Stimulated activated CD8-positive, alpha-beta memory T cell treated with anti-CD3 and anti-CD28 coated beads, Interleukin-12 subunit alpha, Interleukin-12 subunit beta, amount 100 ng/mL, for 4 hours (primary cell): Measurements from ENCODE around the gene BMPER.

Experiments used
- DNase-seq: peaks from one replicate; pipeline ENCODE4 v3.0.0-alpha.2; 2020; ENCODE audit warnings: low read depth

Gene BMPER

GRCh38 chr7:33905389-33906032 is at the start of gene BMPER:
Gene BMPER (plus strand): TSS chr7:33905539. CDS start chr7:33905614, 75 bp downstream.
- no peak for DNase-seq

- no peak for DNase-seq
Measured at GRCh38 chr7:33861947-33862346, 43.4 kb upstream of the BMPER start.

- no peak for DNase-seq
Measured at GRCh38 chr7:33862946-33863814, 42.2 kb upstream of the BMPER start.

- no peak for DNase-seq
Measured at GRCh38 chr7:33868166-33868565, 37.2 kb upstream of the BMPER start.

GRCh38 chr7:33869176-33869575 is 36.2 kb upstream of the BMPER start:
- DNase-seq, result no peak

GRCh38 chr7:33870120-33870519 is 35.2 kb upstream of the BMPER start:
- DNase-seq, result no peak

GRCh38 chr7:33872870-33873269 is 32.5 kb upstream of the BMPER start:
- no peak for DNase-seq

GRCh38 chr7:33873518-33873917 is 31.8 kb upstream of the BMPER start:
- DNase-seq, result no peak

- DNase-seq, result no peak
Measured at GRCh38 chr7:33873981-33874750, 31.2 kb upstream of the BMPER start.

- no peak for DNase-seq
Measured at GRCh38 chr7:33874943-33875342, 30.4 kb upstream of the BMPER start.

GRCh38 chr7:33876596-33877274 is 28.6 kb upstream of the BMPER start:
- no peak for DNase-seq

GRCh38 chr7:33880787-33881186 is 24.6 kb upstream of the BMPER start:
- no peak for DNase-seq

- no peak for DNase-seq
Measured at GRCh38 chr7:33881316-33881715, 24.0 kb upstream of the BMPER start.

GRCh38 chr7:33882040-33882837 is 23.1 kb upstream of the BMPER start:
- DNase-seq, result no peak

GRCh38 chr7:33882950-33883670 is 22.2 kb upstream of the BMPER start:
- DNase-seq, result no peak

GRCh38 chr7:33883671-33883965 is 21.7 kb upstream of the BMPER start:
- DNase-seq, result no peak

GRCh38 chr7:33885290-33886148 is 19.8 kb upstream of the BMPER start:
- no peak for DNase-seq

- DNase-seq, result no peak
Measured at GRCh38 chr7:33886149-33886623, 19.2 kb upstream of the BMPER start.

GRCh38 chr7:33887266-33887975 is 17.9 kb upstream of the BMPER start:
- no peak for DNase-seq
